HepG2 (cell line): Measurements from ENCODE around the gene TMEM145. TPM values are rescaled to one million over a fixed set of nuclear protein-coding genes. Genes with fewer than 3 reads are reported as not detected.

Source experiments
- CSRNP1 ChIP-seq: sonication (generic); formaldehyde crosslinking; IDR thresholded peaks from 2 replicates; pipeline ENCODE4 v1.8.1; 2023; ENCODE audit warnings: mild to moderate bottlenecking, missing genetic modification reagents
- CTCF ChIP-seq: sonication (generic); formaldehyde crosslinking; IDR thresholded peaks from 2 replicates; pipeline ENCODE4 v1.5.0; 2020; ENCODE audit warnings: mild to moderate bottlenecking, missing genetic modification reagents, moderate library complexity
- FOXM1 ChIP-seq: sonication (generic); formaldehyde crosslinking; IDR thresholded peaks from 2 replicates; pipeline ENCODE4 v1.5.0; 2020; ENCODE audit warnings: missing genetic modification reagents
- GABPB1 ChIP-seq: IDR thresholded peaks from 2 replicates; pipeline ENCODE4 v1.6.1; 2016; ENCODE audit warnings: mild to moderate bottlenecking, missing genetic modification reagents, moderate library complexity, missing compliant biosample characterization
- IRX3 ChIP-seq: sonication (generic); formaldehyde crosslinking; IDR thresholded peaks from 2 replicates; pipeline ENCODE4 v1.8.1; 2023; ENCODE audit warnings: mild to moderate bottlenecking, low read depth, missing genetic modification reagents, borderline replicate concordance
- NONO ChIP-seq, 2 experiments: fragments of 450-650 bp in 1 of 2; sonication (generic) in 1 of 2; formaldehyde crosslinking in 1 of 2; IDR thresholded peaks in 1 of 2; conservative IDR thresholded peaks in 1 of 2; 2 replicates each; pipeline versions ENCODE4 v1.6.1 to v1.8.0; 2017 to 2022; ENCODE audit warnings: mild to moderate bottlenecking in 1 of 2, missing genetic modification reagents in 1 of 2, moderate library complexity in 1 of 2
- PCBP1 ChIP-seq: fragments of 200-400 bp; formaldehyde crosslinking; IDR thresholded peaks from 2 replicates; pipeline ENCODE4 v1.6.1; 2017; ENCODE audit warnings: mild to moderate bottlenecking, low read depth, low read length, borderline replicate concordance
- PHF20 ChIP-seq: sonication (generic); formaldehyde crosslinking; IDR thresholded peaks from 2 replicates; pipeline ENCODE4 v1.5.0; 2020; ENCODE audit warnings: mild to moderate bottlenecking, missing genetic modification reagents
- PPARG ChIP-seq: conservative IDR thresholded peaks from 2 replicates; pipeline ENCODE4 v1.6.1; 2016; ENCODE audit warnings: missing biosample characterization, missing genetic modification reagents
- SIX1 ChIP-seq: sonication (generic); formaldehyde crosslinking; IDR thresholded peaks from 2 replicates; pipeline ENCODE4 v1.4.0; 2020; ENCODE audit warnings: missing genetic modification reagents, borderline replicate concordance
- ZC3H4 ChIP-seq: sonication (generic); formaldehyde crosslinking; IDR thresholded peaks from 2 replicates; pipeline ENCODE4 v1.4.0; 2020; ENCODE audit warnings: missing genetic modification reagents, borderline replicate concordance
- ZNF407 ChIP-seq: sonication (generic); formaldehyde crosslinking; IDR thresholded peaks from one replicate; pipeline ENCODE4 v1.5.1; 2020; ENCODE audit warnings: mild to moderate bottlenecking, missing genetic modification reagents; ENCODE audit errors: not compliant biosample characterization
- ZNF772 ChIP-seq: sonication (generic); formaldehyde crosslinking; IDR thresholded peaks from 2 replicates; pipeline ENCODE4 v1.5.0; 2020; ENCODE audit warnings: mild to moderate bottlenecking, missing genetic modification reagents
- polyA plus RNA-seq, 8 experiments: library from polyadenylated mRNA; depleted of rRNA in 3 of 8; stranded (reverse) in 7 of 8; unstranded in 1 of 8; fragments of >200 nt; fragmentation: Illumina TruSeq in 4 of 8; extraction: Trizol in 4 of 8; gene quantifications; 2 replicates each; pipeline versions ENCODE4 v1.2.1 to v1.2.3, GENCODE V29; 2011 to 2016; ENCODE audit warnings: low read depth in 4 of 8, missing spikeins in 1 of 8, mixed read lengths in 1 of 8; ENCODE audit not compliant: insufficient read depth in 1 of 8
- total RNA-seq, 5 experiments: library from RNA; depleted of rRNA; stranded (reverse); fragments of >200 nt; fragmentation: Illumina TruSeq; extraction: Trizol; gene quantifications; 2 replicates each; pipeline ENCODE4 v1.2.3, GENCODE V29; 2016; ENCODE audit warnings: low read depth in 1 of 5
- TF ChIP-seq, protein P1 (sequence below): sonication (generic); formaldehyde crosslinking; conservative IDR thresholded peaks from 2 replicates; pipeline ENCODE4 v1.8.0; 2022; ENCODE audit warnings: mild to moderate bottlenecking, moderate library complexity, missing genetic modification reagents

Gene TMEM145
- total and polyA plus RNA-seq, 2 of the 13 experiments (the other 11 are each of a cell fraction or from before 2014, with no cell fraction given), result 0.07 to 5.1 TPM

GRCh38 chr19:42313096-42313839 lies at the start of gene TMEM145 (continued):
- peak; percentile 5 for TF ChIP-seq ZNF407 (CRISPR knock-in tag)
- peak; percentile 66; the same call in 1 of the 2 replicates for TF ChIP-seq IRX3 (CRISPR knock-in tag)
- TF ChIP-seq ZNF772 (CRISPR knock-in tag), result no peak
- no peak for TF ChIP-seq SIX1 (CRISPR knock-in tag)
- peak; percentile 45 for TF ChIP-seq CTCF (CRISPR knock-in tag)
- TF ChIP-seq PCBP1, result no peak
- TF ChIP-seq FOXM1 (CRISPR knock-in tag), result no peak
- no peak for TF ChIP-seq NONO (IDR thresholded peaks at IDR 0.05)
- TF ChIP-seq NONO (CRISPR knock-in tag; conservative IDR thresholded peaks at IDR 0.05), result peak; percentile 55
- TF ChIP-seq, protein P1, sequence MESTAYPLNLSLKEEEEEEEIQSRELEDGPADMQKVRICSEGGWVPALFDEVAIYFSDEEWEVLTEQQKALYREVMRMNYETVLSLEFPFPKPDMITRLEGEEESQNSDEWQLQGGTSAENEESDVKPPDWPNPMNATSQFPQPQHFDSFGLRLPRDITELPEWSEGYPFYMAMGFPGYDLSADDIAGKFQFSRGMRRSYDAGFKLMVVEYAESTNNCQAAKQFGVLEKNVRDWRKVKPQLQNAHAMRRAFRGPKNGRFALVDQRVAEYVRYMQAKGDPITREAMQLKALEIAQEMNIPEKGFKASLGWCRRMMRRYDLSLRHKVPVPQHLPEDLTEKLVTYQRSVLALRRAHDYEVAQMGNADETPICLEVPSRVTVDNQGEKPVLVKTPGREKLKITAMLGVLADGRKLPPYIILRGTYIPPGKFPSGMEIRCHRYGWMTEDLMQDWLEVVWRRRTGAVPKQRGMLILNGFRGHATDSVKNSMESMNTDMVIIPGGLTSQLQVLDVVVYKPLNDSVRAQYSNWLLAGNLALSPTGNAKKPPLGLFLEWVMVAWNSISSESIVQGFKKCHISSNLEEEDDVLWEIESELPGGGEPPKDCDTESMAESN (CRISPR knock-in tag), result 0 out of 2 replicates have a peak, but pooled peaks have one; percentile 18
- TF ChIP-seq ZC3H4 (CRISPR knock-in tag), result no peak
- peak; percentile 33; the same call in 1 of the 2 replicates for TF ChIP-seq GABPB1
- TF ChIP-seq CSRNP1, result 0 out of 2 replicates have a peak, but pooled peaks have one; percentile 60
- 0 out of 2 replicates have a peak, but pooled peaks have one; percentile 26 for TF ChIP-seq PHF20 (CRISPR knock-in tag)
- TF ChIP-seq PPARG, result no peak
